Neural progenitor cell (in vitro differentiated cells): Measurements from ENCODE around the gene TNS3. TPM values are rescaled to one million over a fixed set of nuclear protein-coding genes. Genes with fewer than 3 reads are reported as not detected.
"Not testable (repeated sequence)": the region's sequence is repeated elsewhere in the genome, so short reads cannot be mapped to it uniquely, and the experiment has no call there.

Experiments used
- DNase-seq: peaks from one replicate; pipeline ENCODE4 v3.0.0-alpha.2; 2016; ENCODE audit warnings: low spot score
- H2AFZ ChIP-seq: fragments of 200-600 bp; sonication (generic); replicated peaks from 2 replicates; pipeline ENCODE4 v1.6.1; 2016; ENCODE audit warnings: antibody characterized with exemption
- H3F3A ChIP-seq: fragments of 200-600 bp; sonication (generic); 2 replicates; pipeline ENCODE4 v1.6.1; 2016; ENCODE audit warnings: antibody characterized with exemption, low read depth
- H3K27ac ChIP-seq: fragments of 200-600 bp; sonication (generic); 2 replicates; pipeline ENCODE4 v1.5.1; 2016; ENCODE audit warnings: mild to moderate bottlenecking
- H3K27me3 ChIP-seq: fragments of 200-600 bp; sonication (generic); 2 replicates; pipeline ENCODE4 v1.6.1; 2016; ENCODE audit warnings: mild to moderate bottlenecking, moderate library complexity
- H3K36me3 ChIP-seq: fragments of 200-600 bp; sonication (generic); 2 replicates; pipeline ENCODE4 v1.5.1; 2016
- H3K4me1 ChIP-seq: fragments of 200-600 bp; sonication (generic); 2 replicates; pipeline ENCODE4 v1.6.1; 2016; ENCODE audit warnings: mixed run types
- H3K4me2 ChIP-seq: fragments of 200-600 bp; sonication (generic); 2 replicates; pipeline ENCODE4 v1.6.1; 2016
- H3K4me3 ChIP-seq: fragments of 200-600 bp; sonication (generic); 2 replicates; pipeline ENCODE4 v1.5.1; 2016
- H3K79me2 ChIP-seq: fragments of 200-600 bp; sonication (generic); 2 replicates; pipeline ENCODE4 v1.6.1; 2016; ENCODE audit warnings: low read depth
- H3K9ac ChIP-seq: fragments of 200-600 bp; sonication (generic); 2 replicates; pipeline ENCODE4 v1.6.1; 2016
- H3K9me3 ChIP-seq: fragments of 200-600 bp; sonication (generic); 2 replicates; pipeline ENCODE4 v1.5.1; 2016; ENCODE audit warnings: low read depth
- H4K20me1 ChIP-seq: fragments of 200-600 bp; sonication (generic); 2 replicates; pipeline ENCODE4 v1.6.1; 2016; ENCODE audit warnings: low read depth
- H3K27ac Mint-ChIP-seq: 3 replicates; pipeline ENCODE4 v1.8.0; 2021; ENCODE audit warnings: mixed read lengths
- H3K27me3 Mint-ChIP-seq: 2 replicates; pipeline ENCODE4 v1.8.0; 2022; ENCODE audit warnings: low read depth, mild to moderate bottlenecking, inconsistent platforms, moderate library complexity, mixed read lengths; ENCODE audit not compliant: insufficient read depth
- H3K36me3 Mint-ChIP-seq: 3 replicates; pipeline ENCODE4 v1.8.0; 2021; ENCODE audit warnings: mixed read lengths
- H3K4me1 Mint-ChIP-seq: 3 replicates; pipeline ENCODE4 v1.8.0; 2021; ENCODE audit warnings: mixed read lengths
- H3K4me3 Mint-ChIP-seq: 3 replicates; pipeline ENCODE4 v1.8.0; 2021; ENCODE audit warnings: mild to moderate bottlenecking, moderate library complexity, mixed read lengths
- H3K9me3 Mint-ChIP-seq: 3 replicates; pipeline ENCODE4 v1.8.0; 2020; ENCODE audit warnings: mixed read lengths
- EZH2 ChIP-seq: fragments of 200-600 bp; sonication (generic); IDR thresholded peaks from 2 replicates; pipeline ENCODE4 v1.6.1; 2017; ENCODE audit warnings: antibody characterized with exemption, mild to moderate bottlenecking, moderate library complexity
- EZH2phosphoT487 ChIP-seq: fragments of 200-600 bp; sonication (generic); IDR thresholded peaks from 2 replicates; pipeline ENCODE4 v1.6.1; 2017; ENCODE audit warnings: antibody characterized with exemption
- total RNA-seq: library from RNA; depleted of rRNA; stranded (reverse); fragments of >200 nt; gene quantifications from 2 replicates; pipeline ENCODE4 v1.2.3, GENCODE V29; 2015; ENCODE audit warnings: low replicate concordance
- TF ChIP-seq, protein P1 (sequence below): fragments of 200-600 bp; sonication (generic); IDR thresholded peaks from 2 replicates; pipeline ENCODE4 v1.5.1; 2017; ENCODE audit warnings: antibody characterized with exemption, mild to moderate bottlenecking

The TNS3 gene
- total RNA-seq, 1 donor from 2014 or later, result 15.0 TPM

DNA sequence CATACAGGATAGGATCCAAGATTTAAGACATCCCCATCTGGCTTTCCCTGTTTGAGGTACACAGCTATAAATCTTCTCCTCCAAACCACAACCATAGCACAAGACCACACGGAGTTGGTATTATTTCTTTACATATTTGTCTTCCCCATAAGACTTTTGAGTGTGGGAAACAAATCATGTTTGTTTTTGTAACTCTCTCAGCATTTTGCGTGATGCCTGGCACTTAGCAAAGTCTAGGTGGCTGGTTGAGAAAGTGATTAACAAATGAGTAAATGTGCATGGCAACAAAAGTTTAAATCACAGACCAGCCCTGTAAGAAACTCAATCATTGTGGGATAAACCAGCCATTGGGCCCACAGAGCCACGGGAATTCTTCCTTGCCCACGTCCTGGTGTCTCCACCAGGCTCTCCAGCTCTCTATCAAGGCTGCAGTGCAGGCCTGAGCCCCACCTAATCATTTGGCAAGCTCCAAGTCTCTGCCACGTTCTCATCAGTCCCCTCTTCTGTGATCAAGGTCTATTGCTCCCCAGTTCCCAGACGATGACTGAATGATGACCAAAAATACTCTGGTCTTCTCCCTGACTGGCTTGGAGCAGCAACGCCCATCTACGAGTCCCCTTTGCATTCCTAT lies 317.8 kb downstream of the TNS3 start:
- no peaks in the 10 kb centered on the region for H3K36me3 Mint-ChIP-seq
- H3K4me2 ChIP-seq, result no peak overlapping the region

DNA sequence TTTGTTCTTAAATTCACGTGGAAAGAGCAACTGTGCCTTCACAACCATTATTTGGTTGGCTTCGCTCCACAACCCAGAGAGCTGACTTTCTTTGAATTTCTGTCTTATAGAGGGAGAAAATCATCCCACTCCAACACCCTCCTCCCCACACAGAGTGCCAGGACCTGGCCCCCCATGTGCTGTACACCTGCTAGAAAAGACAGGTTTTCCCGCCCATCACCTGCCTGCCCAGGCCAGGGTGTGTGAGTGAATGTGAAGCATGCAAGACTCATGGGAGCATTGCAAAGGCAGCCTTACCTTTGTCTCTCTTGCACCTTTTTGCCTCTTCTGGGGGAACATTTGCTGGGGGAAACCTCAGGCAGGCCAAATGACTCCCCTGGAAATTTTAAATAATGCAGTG lies 319.0 kb downstream of the TNS3 start:
- Histone ChIP-seq H4K20me1 (no peaks in the 10 kb centered on the region), H3K79me2 (no peaks in the 10 kb centered on the region), H2AFZ (no peak overlapping the region), H3K27me3 (no peaks in the 10 kb centered on the region), H3K4me1 (no peaks in the 10 kb centered on the region), H3K27ac (no peak overlapping the region), H3K36me3 (no peaks in the 10 kb centered on the region), H3K4me2 (no peak overlapping the region), H3K4me3 (no peak overlapping the region), H3K9ac (no peak overlapping the region), H3K9me3 (no peaks in the 10 kb centered on the region), H3F3A (no peaks in the 10 kb centered on the region)
- H3K9me3 Mint-ChIP-seq, result no peaks in the 10 kb centered on the region
- H3K27ac Mint-ChIP-seq, result no peak overlapping the region
- no peak for TF ChIP-seq EZH2
- no peak for TF ChIP-seq EZH2phosphoT487
- TF ChIP-seq, protein P1, sequence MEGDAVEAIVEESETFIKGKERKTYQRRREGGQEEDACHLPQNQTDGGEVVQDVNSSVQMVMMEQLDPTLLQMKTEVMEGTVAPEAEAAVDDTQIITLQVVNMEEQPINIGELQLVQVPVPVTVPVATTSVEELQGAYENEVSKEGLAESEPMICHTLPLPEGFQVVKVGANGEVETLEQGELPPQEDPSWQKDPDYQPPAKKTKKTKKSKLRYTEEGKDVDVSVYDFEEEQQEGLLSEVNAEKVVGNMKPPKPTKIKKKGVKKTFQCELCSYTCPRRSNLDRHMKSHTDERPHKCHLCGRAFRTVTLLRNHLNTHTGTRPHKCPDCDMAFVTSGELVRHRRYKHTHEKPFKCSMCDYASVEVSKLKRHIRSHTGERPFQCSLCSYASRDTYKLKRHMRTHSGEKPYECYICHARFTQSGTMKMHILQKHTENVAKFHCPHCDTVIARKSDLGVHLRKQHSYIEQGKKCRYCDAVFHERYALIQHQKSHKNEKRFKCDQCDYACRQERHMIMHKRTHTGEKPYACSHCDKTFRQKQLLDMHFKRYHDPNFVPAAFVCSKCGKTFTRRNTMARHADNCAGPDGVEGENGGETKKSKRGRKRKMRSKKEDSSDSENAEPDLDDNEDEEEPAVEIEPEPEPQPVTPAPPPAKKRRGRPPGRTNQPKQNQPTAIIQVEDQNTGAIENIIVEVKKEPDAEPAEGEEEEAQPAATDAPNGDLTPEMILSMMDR, result no peak
- H3K4me1 Mint-ChIP-seq, result peaks cover 8% of the 10 kb centered on the region
- no peak for DNase-seq
- peaks cover 4% of the 10 kb centered on the region for H3K27me3 Mint-ChIP-seq
- no peak overlapping the region for H3K4me3 Mint-ChIP-seq
- H3K36me3 Mint-ChIP-seq, result no peaks in the 10 kb centered on the region

More for the DNA sequence above, 317.8 kb downstream of the TNS3 start:
- DNase-seq, result no peak
- H3K4me3 Mint-ChIP-seq, result no peak overlapping the region
- Histone ChIP-seq H3K4me1 (no peaks in the 10 kb centered on the region), H3F3A (no peaks in the 10 kb centered on the region), H3K27ac (no peak overlapping the region), H3K9ac (no peak overlapping the region), H3K27me3 (no peaks in the 10 kb centered on the region), H4K20me1 (no peaks in the 10 kb centered on the region), H2AFZ (no peak overlapping the region), H3K36me3 (no peaks in the 10 kb centered on the region), H3K79me2 (no peaks in the 10 kb centered on the region), H3K4me3 (no peak overlapping the region), H3K9me3 (no peaks in the 10 kb centered on the region)
- H3K4me1 Mint-ChIP-seq, result peaks cover 8% of the 10 kb centered on the region
- no peak overlapping the region for H3K27ac Mint-ChIP-seq
- TF ChIP-seq, protein P1, result no peak
- TF ChIP-seq EZH2phosphoT487, result no peak
- TF ChIP-seq EZH2, result no peak
- peaks cover 2% of the 10 kb centered on the region for H3K9me3 Mint-ChIP-seq
- peaks cover 2% of the 10 kb centered on the region for H3K27me3 Mint-ChIP-seq

DNA sequence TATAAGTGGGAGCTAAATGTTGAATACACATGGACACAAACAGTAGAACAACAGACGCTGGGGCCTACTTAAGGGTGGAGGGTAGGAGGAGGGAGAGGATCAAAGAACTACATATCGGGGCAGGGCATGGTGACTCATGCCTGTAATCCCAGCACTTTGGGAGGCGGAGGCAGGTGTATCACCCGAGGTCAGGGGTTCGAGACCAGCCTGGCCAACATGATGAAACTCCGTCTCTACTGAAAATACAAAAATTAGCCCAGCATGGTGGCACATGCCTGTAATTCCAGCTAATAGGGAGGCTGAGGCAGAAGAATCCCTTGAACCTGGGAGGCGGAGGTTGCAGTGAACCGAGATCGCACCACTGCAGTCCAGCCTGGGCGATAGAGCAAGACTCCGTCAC lies 319.8 kb downstream of the TNS3 start:
- not testable (repeated sequence) for H3K27me3 Mint-ChIP-seq, H3K27ac Mint-ChIP-seq

DNA sequence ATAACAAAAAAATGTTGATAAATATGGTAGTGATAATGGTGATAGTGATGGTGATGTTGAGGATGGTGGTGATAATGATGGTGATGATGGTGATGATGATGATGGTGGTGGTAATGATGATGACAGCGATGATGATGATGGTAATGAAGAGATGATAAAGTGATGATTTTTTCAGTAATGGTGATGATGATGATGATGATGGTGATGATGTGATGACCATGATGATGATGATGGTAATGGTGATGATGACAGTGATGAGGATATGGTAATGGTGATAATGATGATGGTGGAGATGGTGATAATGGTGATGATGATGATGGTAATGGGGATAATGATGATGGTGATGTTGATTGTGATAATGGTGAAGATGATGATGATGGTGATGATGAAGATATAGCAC lies 321.6 kb downstream of the TNS3 start:
- H3K27me3 ChIP-seq, result peaks cover 5% of the 10 kb centered on the region
- H3K9me3 ChIP-seq, result no peaks in the 10 kb centered on the region
- no peaks in the 10 kb centered on the region for H3K4me1 ChIP-seq
- Mint-ChIP-seq H3K27ac (no peak overlapping the region), H3K4me1 (peaks cover 2% of the 10 kb centered on the region), H3K36me3 (no peaks in the 10 kb centered on the region), H3K27me3 (peaks cover 11% of the 10 kb centered on the region), H3K9me3 (no peaks in the 10 kb centered on the region), H3K4me3 (no peak overlapping the region)
- H3K4me2 ChIP-seq, result no peak overlapping the region
- DNase-seq, result no peak
- TF ChIP-seq EZH2phosphoT487 (no peak), EZH2 (no peak)
- TF ChIP-seq, protein P1, result no peak
- H3K4me3 ChIP-seq, result no peak overlapping the region
- no peaks in the 10 kb centered on the region for H3K79me2 ChIP-seq
- H2AFZ ChIP-seq, result no peak overlapping the region
- H3K9ac ChIP-seq, result no peak overlapping the region
- H3K36me3 ChIP-seq, result no peaks in the 10 kb centered on the region
- H4K20me1 ChIP-seq, result no peaks in the 10 kb centered on the region
- H3K27ac ChIP-seq, result no peak overlapping the region
- H3F3A ChIP-seq, result no peaks in the 10 kb centered on the region

More for the DNA sequence above, 319.8 kb downstream of the TNS3 start:
- H3K36me3 Mint-ChIP-seq, H2AFZ ChIP-seq, H3K4me2 ChIP-seq, H3K9me3 ChIP-seq, DNase-seq, H3K9me3 Mint-ChIP-seq, H3K4me3 Mint-ChIP-seq, H3F3A ChIP-seq, H3K4me3 ChIP-seq, H3K36me3 ChIP-seq, H3K27me3 ChIP-seq, H3K4me1 Mint-ChIP-seq, H3K79me2 ChIP-seq, H3K9ac ChIP-seq, H3K27ac ChIP-seq, H4K20me1 ChIP-seq, H3K4me1 ChIP-seq: not testable (repeated sequence)
